Measurements from ENCODE around the gene OIT3.
A peak's percentile ranks its signal among the peaks of the same experiment; 100 is the strongest.

The OIT3 gene

GRCh38 chr10:72893136-72893798 is at the start of gene OIT3:
TSS of gene OIT3 (plus strand) at chr10:72893739. CDS start at chr10:72893799, 60 bp downstream.
- no peak for DNase-seq (ENCODE audit: low read depth in 2 of 2)

GRCh38 chr10:72846238-72846637 is 47.3 kb upstream of the OIT3 start:
- DNase-seq (ENCODE audit: low read depth in 2 of 2): peak; percentile 15 to 16

DNA sequence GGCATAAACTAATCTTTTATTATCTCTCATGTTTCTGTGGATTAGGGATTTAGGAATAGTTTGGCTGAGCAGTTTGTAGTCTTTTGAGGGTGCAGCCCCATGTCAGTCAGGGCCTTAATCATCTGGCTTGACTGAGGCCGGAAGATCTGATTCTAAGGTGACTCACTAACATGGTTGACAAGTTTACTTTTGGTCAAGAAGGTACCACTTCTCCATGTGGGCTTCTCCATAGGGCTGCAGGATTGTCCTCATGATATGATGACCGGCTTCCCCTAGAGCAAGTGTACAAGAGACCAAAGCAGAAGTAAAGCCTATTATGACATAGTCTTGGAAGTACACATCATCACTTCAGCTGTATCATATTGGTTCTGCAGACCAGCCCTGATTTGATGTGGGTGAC is 45.9 kb upstream of the OIT3 start:
- no peak for DNase-seq (ENCODE audit: low read depth in 2 of 2)

- DNase-seq (ENCODE audit: low read depth in 2 of 2): no peak
These were observed 42.7 kb upstream of the OIT3 start for GRCh38 chr10:72850861-72851260.

DNA sequence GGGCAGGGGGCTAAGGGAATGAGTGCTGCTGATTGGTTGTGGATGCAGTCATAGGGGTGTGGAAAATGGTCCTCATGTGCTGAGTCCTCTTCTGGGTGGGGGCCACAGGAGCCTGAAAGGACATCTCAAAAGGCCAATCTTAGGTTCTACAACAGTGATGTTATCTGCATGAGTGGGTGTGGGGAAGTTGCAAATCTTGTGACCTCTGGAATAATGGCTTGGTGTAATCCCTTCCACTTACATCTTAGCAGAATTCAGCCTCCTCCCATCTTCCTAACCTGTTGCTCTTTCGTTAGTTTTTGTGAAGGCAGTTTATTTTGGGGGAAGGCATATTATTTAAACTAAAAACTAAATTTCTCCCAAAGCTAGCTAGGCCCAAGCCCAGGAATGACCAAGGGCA is 42.0 kb upstream of the OIT3 start:
- DNase-seq (ENCODE audit: low read depth in 2 of 2): no peak

DNA sequence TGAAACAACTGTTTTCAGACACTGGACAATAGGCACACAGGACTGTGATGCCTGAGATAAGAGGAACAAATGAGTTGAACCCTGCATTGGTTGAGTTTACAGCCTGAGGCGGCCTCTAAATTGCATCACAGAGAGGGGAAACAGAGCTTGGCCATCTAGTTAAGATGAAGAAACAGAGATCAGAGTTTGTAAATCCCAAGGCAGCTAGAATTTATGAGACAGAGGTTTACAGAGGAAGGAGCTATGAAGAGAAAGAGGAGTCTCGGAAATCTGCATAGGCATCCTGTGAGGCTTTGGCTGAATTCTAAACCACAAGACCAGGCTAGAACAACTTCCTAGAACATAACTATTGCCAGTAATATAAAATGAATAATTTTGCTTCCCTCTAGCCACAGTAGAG is 41.0 kb upstream of the OIT3 start:
- DNase-seq (ENCODE audit: low read depth in 2 of 2): no peak

DNA sequence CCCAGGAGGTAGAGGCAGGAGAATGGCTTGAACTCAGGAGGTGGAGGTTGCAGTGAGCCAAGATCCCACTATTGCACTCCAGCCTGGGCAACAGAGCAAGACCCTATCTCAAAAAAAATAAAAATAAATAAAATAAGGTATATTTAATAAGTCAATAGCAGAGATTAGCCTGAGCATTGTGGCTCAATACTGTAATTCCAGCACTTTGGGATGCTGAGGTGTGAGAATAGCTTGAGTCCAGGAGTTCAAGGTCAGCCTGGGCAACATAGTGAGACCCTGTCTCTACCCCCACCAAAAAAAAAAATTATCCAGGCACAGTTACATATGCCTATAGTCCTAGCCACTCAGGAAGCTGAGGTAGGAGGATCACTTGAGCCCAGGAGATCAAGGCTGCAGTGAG is 38.4 kb upstream of the OIT3 start:
- no peak for DNase-seq (ENCODE audit: low read depth in 2 of 2)

- DNase-seq (ENCODE audit: low read depth in 2 of 2): no peak
These were observed 37.7 kb upstream of the OIT3 start for GRCh38 chr10:72855790-72856189.

GRCh38 chr10:72858067-72858466 is 35.5 kb upstream of the OIT3 start:
- no peak for DNase-seq (ENCODE audit: low read depth in 2 of 2)

DNA sequence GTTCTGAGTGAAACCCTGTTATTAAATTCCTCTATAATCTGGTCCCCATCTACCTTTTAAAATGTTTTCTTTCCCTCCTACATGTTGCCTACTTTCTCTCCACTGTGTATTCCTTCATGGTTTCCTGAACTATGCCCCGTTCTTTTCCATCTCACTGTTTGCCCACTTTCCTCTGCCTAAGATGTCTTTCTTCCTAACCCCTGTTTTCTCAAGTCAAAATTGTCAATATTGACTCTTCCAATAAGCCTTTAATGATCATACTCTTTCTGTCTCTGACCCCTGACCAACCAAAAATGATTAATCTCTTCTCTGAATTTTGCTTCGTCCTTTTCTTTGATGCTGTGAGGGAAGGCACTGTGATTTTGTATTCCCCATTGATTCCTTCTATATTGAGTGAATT is 30.6 kb upstream of the OIT3 start:
- DNase-seq (ENCODE audit: low read depth in 2 of 2): no peak

GRCh38 chr10:72875250-72876055 is 18.1 kb upstream of the OIT3 start:
- DNase-seq (ENCODE audit: low read depth in 2 of 2): peak; percentile 13 to 14

DNA sequence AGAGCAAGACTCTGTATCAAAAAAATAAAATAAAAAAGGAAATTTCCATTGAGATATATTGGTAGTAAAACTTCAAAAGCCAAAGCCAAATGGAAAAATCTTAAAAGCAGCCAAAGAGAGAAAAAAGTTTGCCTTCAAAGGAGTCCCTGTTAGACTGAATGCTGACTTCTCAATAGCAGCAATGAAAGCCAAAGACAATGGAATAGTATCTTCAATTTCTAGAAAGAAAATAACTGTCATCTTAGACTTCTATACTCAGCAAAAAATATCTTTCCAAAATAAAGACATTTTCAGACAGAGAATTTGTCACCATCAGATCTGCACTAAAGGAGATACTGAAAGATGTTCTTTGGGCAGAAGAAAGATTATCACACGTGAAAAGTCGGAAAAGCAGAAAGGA is 14.3 kb upstream of the OIT3 start:
- DNase-seq (ENCODE audit: low read depth in 2 of 2): no peak

DNA sequence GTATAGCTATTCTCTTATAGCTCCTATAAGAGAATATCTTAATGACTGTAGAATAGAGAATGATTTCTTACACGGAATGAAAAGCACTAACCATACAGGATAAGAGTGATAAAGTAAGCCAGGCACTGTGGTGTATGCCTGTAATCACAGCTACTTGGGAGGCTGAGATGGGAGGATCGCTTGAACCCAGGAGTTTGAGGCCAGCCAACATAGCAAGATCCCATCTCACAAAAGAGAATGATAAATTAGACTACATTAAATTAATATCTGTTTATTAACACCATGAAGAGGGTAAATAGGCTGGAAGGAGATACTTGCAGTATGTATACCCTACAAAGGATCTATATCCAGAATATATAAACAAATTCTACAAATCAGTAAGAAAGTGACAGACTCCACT is 12.2 kb upstream of the OIT3 start:
- no peak for DNase-seq (ENCODE audit: low read depth in 2 of 2)

DNA sequence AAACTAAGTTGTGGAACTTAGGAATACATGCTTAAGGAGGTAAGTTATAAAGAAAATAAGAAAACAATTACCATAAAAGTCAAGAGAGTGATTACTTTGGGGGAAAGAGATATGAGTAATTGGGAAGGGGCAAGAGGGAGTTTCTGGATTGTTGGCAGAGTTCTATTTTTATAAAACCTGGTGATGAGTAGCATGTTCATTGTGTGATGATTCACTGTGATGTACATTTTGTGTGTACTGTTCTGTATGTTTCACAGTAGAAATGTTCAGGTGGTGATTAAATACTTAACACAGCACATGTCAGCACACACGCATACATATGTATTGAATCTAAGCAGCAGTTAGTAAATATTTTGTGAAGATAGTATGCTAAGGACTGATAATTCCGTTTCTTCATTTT is 9.7 kb upstream of the OIT3 start:
- no peak for DNase-seq (ENCODE audit: low read depth in 2 of 2)

- DNase-seq (ENCODE audit: low read depth in 2 of 2): no peak
These were observed 7.6 kb upstream of the OIT3 start for GRCh38 chr10:72885953-72886352.

DNA sequence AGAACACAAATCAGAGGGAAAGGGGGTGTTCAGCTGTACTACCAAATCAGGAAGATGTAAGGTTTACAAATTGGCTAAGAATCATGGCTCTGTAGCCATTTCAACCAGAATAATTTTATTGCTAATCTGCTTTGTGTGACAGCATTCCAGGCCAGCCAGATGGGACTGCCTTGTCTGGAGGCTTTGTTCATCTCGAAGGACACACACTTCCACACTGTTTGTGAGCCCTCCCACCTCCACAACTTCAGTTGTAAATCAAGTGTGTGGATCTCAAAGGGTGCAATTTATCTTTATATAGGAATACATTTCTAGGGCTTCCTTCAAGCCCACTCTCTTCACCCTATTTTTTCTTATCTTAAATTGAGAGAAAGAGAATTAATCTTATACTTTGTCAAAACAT is 6.9 kb upstream of the OIT3 start:
- DNase-seq (ENCODE audit: low read depth in 2 of 2): no peak

DNA sequence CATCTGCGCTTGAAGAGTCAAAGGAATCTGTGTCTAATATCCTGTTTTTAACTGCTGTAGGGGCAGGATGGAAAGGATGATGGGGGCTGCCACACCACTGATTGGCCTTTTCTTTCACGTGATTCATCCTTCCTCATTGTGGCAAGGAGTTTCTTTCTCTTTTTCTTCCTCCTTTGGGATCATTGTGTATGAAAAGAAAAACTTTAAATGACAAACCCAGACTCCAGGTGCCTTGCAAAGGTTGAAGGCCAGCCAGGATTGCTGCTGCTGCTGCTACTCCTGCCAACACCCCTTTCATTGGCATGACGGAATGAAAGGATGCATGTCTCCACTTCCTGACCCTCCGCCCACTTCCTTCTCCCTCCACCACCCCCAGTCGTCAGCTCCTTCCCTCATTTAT is 6.5 kb upstream of the OIT3 start:
- no peak for DNase-seq (ENCODE audit: low read depth in 2 of 2)

DNA sequence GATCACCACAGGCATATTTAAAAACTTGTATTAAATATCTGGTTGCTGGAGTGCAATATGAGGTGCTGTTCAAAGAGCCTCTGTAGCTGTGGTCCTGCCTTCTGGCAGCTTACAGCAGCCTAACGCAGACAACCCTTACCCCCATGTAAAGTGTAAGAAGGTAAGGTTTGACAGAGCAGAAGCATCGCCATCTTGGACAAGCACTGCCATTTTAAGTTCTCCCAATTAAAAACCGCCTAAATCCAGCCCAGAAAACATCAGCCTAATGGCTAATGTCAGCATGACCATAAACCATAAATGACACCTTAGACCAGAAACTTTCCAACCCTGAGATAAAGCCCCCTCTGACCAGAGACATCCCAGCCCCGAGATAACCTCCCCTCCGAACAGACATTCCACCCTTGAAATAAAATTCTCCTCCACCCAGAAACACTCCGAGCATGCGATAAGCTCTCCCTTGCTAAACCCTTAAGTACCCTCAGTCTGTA is 5.3 kb upstream of the OIT3 start:
- no peak for DNase-seq (ENCODE audit: low read depth in 2 of 2)

DNA sequence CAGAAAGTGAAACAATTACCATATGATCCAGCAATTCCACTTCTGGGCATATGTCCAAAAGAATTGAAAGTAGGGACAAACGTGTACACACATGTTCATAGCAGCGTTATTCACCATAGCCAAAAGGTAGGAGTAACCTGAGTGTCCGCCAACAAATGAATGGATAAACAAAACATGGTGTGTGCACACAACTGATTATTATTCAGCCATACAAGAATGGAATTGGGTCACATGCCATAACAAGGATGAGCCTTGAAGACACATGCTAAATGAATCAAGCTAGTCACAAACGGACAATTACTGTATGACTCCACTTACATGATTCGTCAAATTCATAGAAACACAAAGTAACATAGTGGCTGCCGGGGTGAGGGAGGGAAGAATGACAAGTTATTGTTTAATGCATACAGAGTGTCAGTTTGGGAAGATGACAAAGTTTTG is 4.1 kb upstream of the OIT3 start:
- DNase-seq (ENCODE audit: low read depth in 2 of 2): peak in 1 of 2 experiments; percentile 6

GRCh38 chr10:72890086-72890485 is 3.5 kb upstream of the OIT3 start:
- no peak for DNase-seq (ENCODE audit: low read depth in 2 of 2)

DNA sequence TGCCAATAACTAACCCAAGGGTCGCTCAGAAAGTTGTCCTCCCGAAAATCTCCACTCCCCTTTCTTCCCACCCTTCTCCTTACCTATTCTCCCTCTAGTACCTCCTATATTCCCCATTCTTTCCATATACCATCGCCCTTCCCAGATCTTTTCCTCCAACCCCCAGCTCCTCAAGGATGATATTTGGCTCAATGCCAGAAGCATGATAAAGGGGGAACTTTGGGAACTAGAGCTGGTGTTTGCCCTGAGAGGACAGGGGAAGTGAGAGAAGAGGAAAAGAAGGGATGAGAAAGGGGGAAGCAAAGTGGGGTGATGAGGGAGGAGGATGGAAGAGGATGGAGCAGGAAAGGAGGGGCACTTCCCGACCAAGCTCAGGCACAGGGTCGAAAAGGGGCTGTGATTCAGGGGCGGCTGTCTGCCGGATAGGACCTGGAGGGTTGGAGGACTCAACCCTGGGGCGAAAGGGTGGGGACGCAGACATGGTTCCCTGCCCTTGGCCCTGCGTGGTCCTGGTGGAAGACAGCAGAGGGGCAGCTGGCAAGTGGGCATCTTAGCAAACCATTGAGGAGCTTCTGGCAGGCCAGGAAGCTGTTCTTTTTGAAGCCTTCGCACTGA is 1.8 kb downstream of the OIT3 start:
- DNase-seq (ENCODE audit: low read depth in 2 of 2): no peak

GRCh38 chr10:72898616-72899015 is 5.1 kb downstream of the OIT3 start:
- DNase-seq (ENCODE audit: low read depth in 2 of 2): no peak

DNA sequence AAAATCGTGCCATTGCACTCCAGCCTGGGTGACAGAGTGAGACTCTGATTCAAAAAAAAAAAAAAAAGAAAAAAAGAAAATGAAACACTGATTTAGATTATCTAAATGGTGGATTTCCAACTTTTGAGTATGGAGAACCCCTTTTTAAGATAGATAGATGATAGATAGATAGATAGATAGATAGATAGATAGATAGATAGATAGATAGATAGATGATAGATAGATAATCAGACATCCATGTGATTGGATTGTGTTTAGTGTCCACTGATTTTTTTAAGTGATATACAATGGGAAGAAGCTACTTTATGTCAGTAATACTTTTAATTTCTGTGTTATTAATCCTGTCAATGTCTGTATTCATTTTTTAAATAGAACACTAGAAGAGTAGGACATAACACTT is 6.0 kb downstream of the OIT3 start:
- DNase-seq (ENCODE audit: low read depth in 2 of 2): no peak
